ENCODE results near the gene FRAT1.

FRAT1 gene

GRCh38 chr10:97297556-97298222, 21.4 kb upstream of the FRAT1 start:
- no peak overlapping the region for H3K4me3 ChIP-seq (ENCODE audit: low read depth, low read length)
- no peak for TF ChIP-seq CTCF (conservative IDR thresholded peaks at IDR 0.05; ENCODE audit: low read depth, low read length)
- DNase-seq (ENCODE audit: low read depth), result peak; percentile 53

GRCh38 chr10:97298223-97298571, 20.9 kb upstream of the FRAT1 start:
- TF ChIP-seq CTCF (conservative IDR thresholded peaks at IDR 0.05; ENCODE audit: low read depth, low read length), result no peak
- H3K4me3 ChIP-seq (ENCODE audit: low read depth, low read length), result no peak overlapping the region

GRCh38 chr10:97300980-97301379, 18.1 kb upstream of the FRAT1 start:
- no peak for DNase-seq (ENCODE audit: low read depth)
- H3K4me3 ChIP-seq (ENCODE audit: low read depth, low read length), result no peak overlapping the region
- TF ChIP-seq CTCF (conservative IDR thresholded peaks at IDR 0.05; ENCODE audit: low read depth, low read length), result no peak

More at GRCh38 chr10:97298223-97298571, 20.9 kb upstream of the FRAT1 start:
- DNase-seq (ENCODE audit: low read depth), result no peak

DNA sequence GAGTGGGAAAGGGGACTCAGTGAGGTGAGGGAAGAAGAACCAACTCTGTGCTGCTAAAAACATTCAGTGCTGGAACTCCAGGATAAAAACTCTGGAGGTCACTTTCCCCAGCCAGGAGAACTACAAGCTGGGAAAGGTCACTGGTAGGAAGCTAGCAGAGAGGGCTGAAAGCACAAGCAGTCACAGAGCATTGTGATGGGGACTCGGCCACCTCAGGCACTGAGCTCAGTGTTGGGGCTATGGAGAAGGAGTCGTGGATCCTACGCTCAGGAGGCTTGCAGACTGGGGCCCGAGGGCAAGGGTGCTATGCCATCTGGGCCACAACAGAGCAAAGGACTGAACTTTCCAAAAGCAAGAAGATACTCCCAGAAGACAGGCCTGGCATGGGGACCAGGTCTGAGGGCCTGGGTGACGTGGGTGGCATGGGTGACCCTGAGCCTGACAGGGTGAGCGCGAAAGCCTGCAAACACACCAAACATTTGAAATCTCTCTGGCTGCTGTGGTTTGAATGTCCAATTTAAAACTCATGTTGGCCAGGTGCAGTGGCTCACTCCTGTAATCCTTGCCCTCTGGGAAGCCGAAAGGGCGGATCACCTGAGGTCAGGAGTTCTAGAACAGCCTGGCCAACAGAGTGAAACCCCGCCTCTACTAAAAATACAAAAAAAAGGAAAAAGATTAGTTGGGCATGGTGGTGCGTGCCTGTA, 16.8 kb upstream of the FRAT1 start:
- TF ChIP-seq CTCF (conservative IDR thresholded peaks at IDR 0.05; ENCODE audit: low read depth, low read length), result no peak
- DNase-seq (ENCODE audit: low read depth), result no peak
- no peak overlapping the region for H3K4me3 ChIP-seq (ENCODE audit: low read depth, low read length)

DNA sequence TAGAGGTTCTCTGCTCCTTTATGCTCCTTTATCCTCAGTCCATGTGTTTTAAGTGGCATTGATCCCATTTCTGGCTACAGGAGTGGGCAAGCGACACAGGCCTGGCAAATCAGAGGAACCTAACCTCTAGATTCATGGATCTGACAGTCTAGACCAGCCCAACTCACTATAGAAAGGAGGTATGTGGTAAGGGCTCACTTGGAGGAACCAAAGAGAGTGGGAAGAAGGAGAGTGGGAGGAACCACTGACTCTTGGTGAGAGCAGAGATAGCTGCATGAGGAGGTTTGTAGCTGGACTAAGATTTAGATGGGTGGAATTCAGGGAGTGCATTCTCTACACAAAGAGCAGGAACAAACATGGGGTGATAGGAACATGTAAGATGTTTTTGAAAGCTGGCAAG, 11.6 kb upstream of the FRAT1 start:
- DNase-seq (ENCODE audit: low read depth), result no peak
- TF ChIP-seq CTCF (conservative IDR thresholded peaks at IDR 0.05; ENCODE audit: low read depth, low read length), result no peak
- no peak overlapping the region for H3K4me3 ChIP-seq (ENCODE audit: low read depth, low read length)

DNA sequence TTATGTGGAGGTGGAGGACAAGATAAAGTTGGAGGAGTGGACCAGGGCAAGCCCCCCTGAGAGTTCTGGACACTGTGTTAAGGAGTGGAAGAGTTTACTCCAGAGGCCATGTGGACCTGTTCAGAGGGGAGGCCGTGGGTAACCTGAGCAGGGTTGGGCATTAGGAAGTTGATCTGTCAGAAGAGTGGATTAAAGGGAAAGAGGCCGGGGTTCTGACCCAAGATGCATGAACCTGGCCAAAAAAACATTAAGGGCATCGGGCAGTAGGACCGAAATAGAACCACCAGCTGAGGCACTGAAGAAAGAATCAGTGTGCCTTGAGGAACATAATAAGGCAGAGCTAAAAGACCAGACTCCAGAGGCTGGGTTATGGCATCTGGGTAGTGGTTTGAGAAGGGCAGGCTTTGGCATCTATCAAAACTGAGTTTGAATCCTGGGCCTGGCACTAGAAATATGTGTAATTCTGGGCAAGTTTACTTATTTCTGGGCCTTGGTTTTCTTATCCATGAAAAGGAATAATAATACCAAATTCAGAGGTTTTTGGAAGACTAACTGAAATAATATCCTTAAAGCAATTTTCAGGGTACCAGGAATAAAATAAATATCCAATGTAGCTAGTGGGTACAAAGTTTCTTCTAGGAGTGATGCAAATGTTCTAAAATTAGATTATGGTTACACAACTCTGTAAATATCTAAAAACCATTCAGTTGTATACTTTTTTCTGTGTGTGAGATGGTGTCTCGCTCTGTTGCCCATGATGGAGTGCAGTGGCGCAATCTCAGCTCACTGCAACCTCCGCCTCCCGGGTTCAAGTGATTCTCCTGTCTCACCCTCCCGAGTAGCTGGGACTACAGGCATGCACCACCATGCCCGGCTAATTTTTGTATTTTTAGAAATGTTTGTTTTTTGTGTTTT, 10.9 kb upstream of the FRAT1 start:
- TF ChIP-seq CTCF (conservative IDR thresholded peaks at IDR 0.05; ENCODE audit: low read depth, low read length), result no peak
- no peak overlapping the region for H3K4me3 ChIP-seq (ENCODE audit: low read depth, low read length)
- DNase-seq (ENCODE audit: low read depth), result no peak

All from choroid plexus epithelial cell (primary cell).